ENCODE results near the gene CCDC18.

GRCh38 chr1:93143769-93144168, 36.8 kb upstream of the CCDC18 start:
- no peak for TF ChIP-seq EZH2 (IDR thresholded peaks at IDR 0.05)
- no peak for TF ChIP-seq POLR2AphosphoS5 (IDR thresholded peaks at IDR 0.05; ENCODE audit: borderline replicate concordance, low read depth, low read length)

Measured in SK-N-MC (cell line).